ENCODE data around the gene BLOC1S1. TPM values are rescaled to one million over a fixed set of nuclear protein-coding genes. Genes with fewer than 3 reads are reported as not detected.
A peak's percentile ranks its signal among the peaks of the same experiment; 100 is the strongest.

BLOC1S1 gene
- total and polyA plus RNA-seq, 9 of the 15 experiments (the other 6 are each of a cell fraction or from before 2014, with no cell fraction given), result 75.2 to 161 (median 98.8) TPM

DNA sequence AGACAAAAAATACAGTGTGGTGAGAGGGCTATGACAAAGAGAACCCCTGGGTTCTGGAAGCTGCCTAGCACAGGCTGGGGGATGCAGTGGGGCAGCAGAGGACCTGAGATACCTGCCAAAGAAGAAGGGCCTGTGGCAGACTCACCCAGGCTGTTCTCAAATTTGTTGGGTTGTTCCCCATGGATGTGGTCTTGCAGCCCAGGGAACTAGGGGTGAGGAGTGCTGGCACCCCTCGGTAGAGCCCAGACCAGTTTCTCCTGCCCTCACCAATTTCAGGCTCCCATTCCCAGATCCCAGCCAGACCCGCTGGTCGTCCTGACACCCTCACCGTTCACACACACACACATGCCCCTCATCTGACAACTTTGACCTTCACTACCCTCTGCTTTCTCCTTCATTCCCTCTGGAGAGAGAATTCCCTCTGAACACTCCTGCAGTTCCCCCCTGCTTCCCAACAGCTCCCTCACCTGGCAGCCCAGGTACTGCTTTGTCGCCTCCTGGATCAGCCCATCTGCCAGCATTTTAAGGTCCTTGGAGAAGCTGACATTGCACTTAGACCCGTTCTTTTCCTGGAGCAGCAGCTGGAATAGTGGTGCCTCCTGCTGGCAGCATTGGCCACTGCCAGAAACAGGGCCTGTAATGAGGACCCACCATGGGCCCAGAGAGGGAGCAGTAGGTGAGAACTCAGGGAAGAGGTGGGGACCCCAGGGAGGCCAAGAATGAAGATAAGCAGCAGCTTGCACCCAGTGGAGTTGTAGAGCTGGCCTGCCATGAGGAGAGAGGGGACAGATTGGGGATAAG lies 21.1 kb downstream of the BLOC1S1 start (continued):
- TF ChIP-seq PRDM10 (IDR thresholded peaks at IDR 0.05; ENCODE audit: partially characterized antibody), result peak; percentile 86
- TF ChIP-seq ARID2 (IDR thresholded peaks at IDR 0.05), result 0 out of 2 replicates have a peak, but pooled peaks have one; percentile 62
- no peak for TF ChIP-seq FOXP1 (CRISPR knock-in tag; IDR thresholded peaks at IDR 0.05)
- no peak for TF ChIP-seq CBX8 (IDR thresholded peaks at IDR 0.05; ENCODE audit: borderline replicate concordance, extremely low read depth, low read depth, low read length, poor library complexity, severe bottlenecking)
- TF ChIP-seq, protein P1, sequence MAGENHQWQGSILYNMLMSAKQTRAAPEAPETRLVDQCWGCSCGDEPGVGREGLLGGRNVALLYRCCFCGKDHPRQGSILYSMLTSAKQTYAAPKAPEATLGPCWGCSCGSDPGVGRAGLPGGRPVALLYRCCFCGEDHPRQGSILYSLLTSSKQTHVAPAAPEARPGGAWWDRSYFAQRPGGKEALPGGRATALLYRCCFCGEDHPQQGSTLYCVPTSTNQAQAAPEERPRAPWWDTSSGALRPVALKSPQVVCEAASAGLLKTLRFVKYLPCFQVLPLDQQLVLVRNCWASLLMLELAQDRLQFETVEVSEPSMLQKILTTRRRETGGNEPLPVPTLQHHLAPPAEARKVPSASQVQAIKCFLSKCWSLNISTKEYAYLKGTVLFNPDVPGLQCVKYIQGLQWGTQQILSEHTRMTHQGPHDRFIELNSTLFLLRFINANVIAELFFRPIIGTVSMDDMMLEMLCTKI (IDR thresholded peaks at IDR 0.05; ENCODE audit: partially characterized antibody), result no peak
- no peak for TF ChIP-seq ZNF584 (CRISPR knock-in tag; IDR thresholded peaks at IDR 0.05; ENCODE audit: low read depth)
- no peak for TF ChIP-seq ZKSCAN3 (CRISPR knock-in tag; IDR thresholded peaks at IDR 0.05)
- TF ChIP-seq CREB1 (IDR thresholded peaks at IDR 0.05), result peak; percentile 10; the same call in 1 of the 2 replicates
- no peak for TF ChIP-seq CREB1 (CRISPR knock-in tag; IDR thresholded peaks at IDR 0.05)
- no peak for TF ChIP-seq ZNF24 (IDR thresholded peaks at IDR 0.05)
- no peak for TF ChIP-seq GMEB1 (CRISPR knock-in tag; IDR thresholded peaks at IDR 0.05)
- no peak for TF ChIP-seq ZNF639 (CRISPR knock-in tag; conservative IDR thresholded peaks at IDR 0.05 in 1 of 2, IDR thresholded peaks at IDR 0.05 in 1 of 2)
- no peak for TF ChIP-seq ZNF12 (CRISPR knock-in tag; IDR thresholded peaks at IDR 0.05)
- TF ChIP-seq ZNF780A (CRISPR knock-in tag; IDR thresholded peaks at IDR 0.05), result no peak
- no peak for TF ChIP-seq ZNF212 (CRISPR knock-in tag; IDR thresholded peaks at IDR 0.05)
- TF ChIP-seq, protein P2, sequence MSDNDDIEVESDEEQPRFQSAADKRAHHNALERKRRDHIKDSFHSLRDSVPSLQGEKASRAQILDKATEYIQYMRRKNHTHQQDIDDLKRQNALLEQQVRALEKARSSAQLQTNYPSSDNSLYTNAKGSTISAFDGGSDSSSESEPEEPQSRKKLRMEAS (CRISPR knock-in tag; IDR thresholded peaks at IDR 0.05), result peak; percentile 20; the same call in 1 of the 2 replicates
- TF ChIP-seq ZNF79 (CRISPR knock-in tag; IDR thresholded peaks at IDR 0.05; ENCODE audit: low read depth), result no peak
